K562 (cell line): ENCODE data around the gene OR14J1.
"Not testable (repeated sequence)": the region's sequence is repeated elsewhere in the genome, so short reads cannot be mapped to it uniquely, and the experiment has no call there.

ENCODE experiments used
- BRCA1 ChIP-seq, 2 experiments: fragments of 450-650 bp in 1 of 2; sonication (generic) in 1 of 2; formaldehyde crosslinking in 1 of 2; IDR thresholded peaks; 2 replicates each; pipeline versions ENCODE4 v1.5.0 to v1.6.1; 2017 to 2020; ENCODE audit warnings: mild to moderate bottlenecking in 1 of 2, missing genetic modification reagents in 1 of 2
- CEBPB ChIP-seq: fragments of 450-650 bp; IDR thresholded peaks from 2 replicates; pipeline ENCODE4 v1.6.1; 2016; ENCODE audit warnings: missing genetic modification characterization, missing compliant biosample characterization
- EP300 ChIP-seq: IDR thresholded peaks from 2 replicates; pipeline ENCODE4 v1.6.1; 2012; ENCODE audit warnings: low read length, improper control_type of control experiment
- KDM1A ChIP-seq, 2 experiments: fragments of 450-650 bp; IDR thresholded peaks; 2 replicates each; pipeline ENCODE4 v1.6.1; 2016; ENCODE audit warnings: mild to moderate bottlenecking in 2 of 2
- MAZ ChIP-seq, 2 experiments: fragments of 450-650 bp in 1 of 2; sonication (generic) in 1 of 2; formaldehyde crosslinking; IDR thresholded peaks in 1 of 2; conservative IDR thresholded peaks in 1 of 2; 2 replicates each; pipeline versions ENCODE4 v1.4.0 to v1.5.0; 2020; ENCODE audit warnings: mild to moderate bottlenecking in 1 of 2, missing genetic modification reagents in 1 of 2
- SRSF9 ChIP-seq: fragments of 200-400 bp; formaldehyde crosslinking; IDR thresholded peaks from 2 replicates; pipeline ENCODE4 v1.6.1; 2017; ENCODE audit warnings: low read depth, low read length, borderline replicate concordance
- TFAM ChIP-seq: fragments of 250-450 bp; sonication (Bioruptor Pico); conservative IDR thresholded peaks from 2 replicates; pipeline ENCODE4 v1.5.0; 2021; ENCODE audit warnings: mild to moderate bottlenecking, moderate library complexity
- ZNF274 ChIP-seq: IDR thresholded peaks from 2 replicates; pipeline ENCODE4 v1.6.1; 2011; ENCODE audit warnings: low read depth, mild to moderate bottlenecking, low read length, moderate library complexity, borderline replicate concordance
- ZNF324 ChIP-seq: fragments of 250-450 bp; sonication (Bioruptor Pico); IDR thresholded peaks from 2 replicates; pipeline ENCODE4 v1.4.0; 2020; ENCODE audit warnings: mild to moderate bottlenecking
- ZNF830 ChIP-seq: fragments of 250-450 bp; sonication (Bioruptor Pico); IDR thresholded peaks from 2 replicates; pipeline ENCODE4 v1.5.0; 2021; ENCODE audit warnings: mild to moderate bottlenecking
- TF ChIP-seq, protein P1 (sequence below), 3 experiments: IDR thresholded peaks in 2 of 3; conservative IDR thresholded peaks in 1 of 3; 2 replicates each; pipeline ENCODE4 v1.5.1; 2011 to 2012; ENCODE audit warnings: low read length in 3 of 3, mild to moderate bottlenecking in 3 of 3, control low read depth in 2 of 3, improper control_type of control experiment in 1 of 3, inconsistent platforms in 1 of 3, low read depth in 1 of 3, mixed read lengths in 1 of 3, moderate library complexity in 1 of 3; ENCODE audit not compliant: insufficient read depth in 2 of 3
- TF ChIP-seq, protein P2 (sequence below): fragments of 450-650 bp; IDR thresholded peaks from 2 replicates; pipeline ENCODE4 v1.6.1; 2017; ENCODE audit warnings: mild to moderate bottlenecking, moderate library complexity

DNA sequence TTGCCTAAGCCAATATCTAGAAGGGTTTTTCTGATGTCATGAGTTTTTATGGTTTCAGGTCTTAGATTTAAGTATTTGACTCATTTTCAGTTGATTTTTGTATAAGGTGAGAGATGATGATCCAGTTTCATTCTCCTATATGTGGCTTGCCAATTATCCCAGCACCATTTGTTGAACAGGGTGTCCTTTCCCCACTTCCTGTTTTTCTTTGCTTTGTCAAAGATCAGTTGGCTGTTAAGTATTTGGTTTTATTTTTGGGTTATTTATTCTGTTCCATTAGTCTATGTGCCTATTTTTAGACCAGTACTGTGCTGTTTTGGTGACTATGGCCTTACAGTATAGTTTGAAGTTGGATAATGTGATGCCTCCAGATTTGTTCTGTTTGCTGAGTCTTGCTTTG is 21.8 kb downstream of the OR14J1 start:
- TF ChIP-seq ZNF274; CEBPB (tag); TFAM; MAZ (CRISPR knock-in tag; conservative IDR thresholded peaks at IDR 0.05 in 1 of 2, IDR thresholded peaks at IDR 0.05 in 1 of 2); SRSF9; BRCA1 (IDR thresholded peaks at IDR 0.05); BRCA1 (CRISPR knock-in tag; IDR thresholded peaks at IDR 0.05); ZNF324 (CRISPR knock-in tag); EP300; ZNF830 (CRISPR knock-in tag); KDM1A (IDR thresholded peaks at IDR 0.05): not testable (repeated sequence)
- TF ChIP-seq, protein P1, sequence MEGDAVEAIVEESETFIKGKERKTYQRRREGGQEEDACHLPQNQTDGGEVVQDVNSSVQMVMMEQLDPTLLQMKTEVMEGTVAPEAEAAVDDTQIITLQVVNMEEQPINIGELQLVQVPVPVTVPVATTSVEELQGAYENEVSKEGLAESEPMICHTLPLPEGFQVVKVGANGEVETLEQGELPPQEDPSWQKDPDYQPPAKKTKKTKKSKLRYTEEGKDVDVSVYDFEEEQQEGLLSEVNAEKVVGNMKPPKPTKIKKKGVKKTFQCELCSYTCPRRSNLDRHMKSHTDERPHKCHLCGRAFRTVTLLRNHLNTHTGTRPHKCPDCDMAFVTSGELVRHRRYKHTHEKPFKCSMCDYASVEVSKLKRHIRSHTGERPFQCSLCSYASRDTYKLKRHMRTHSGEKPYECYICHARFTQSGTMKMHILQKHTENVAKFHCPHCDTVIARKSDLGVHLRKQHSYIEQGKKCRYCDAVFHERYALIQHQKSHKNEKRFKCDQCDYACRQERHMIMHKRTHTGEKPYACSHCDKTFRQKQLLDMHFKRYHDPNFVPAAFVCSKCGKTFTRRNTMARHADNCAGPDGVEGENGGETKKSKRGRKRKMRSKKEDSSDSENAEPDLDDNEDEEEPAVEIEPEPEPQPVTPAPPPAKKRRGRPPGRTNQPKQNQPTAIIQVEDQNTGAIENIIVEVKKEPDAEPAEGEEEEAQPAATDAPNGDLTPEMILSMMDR (IDR thresholded peaks at IDR 0.05 in 2 of 3, conservative IDR thresholded peaks at IDR 0.05 in 1 of 3; ENCODE audit: insufficient read depth in 2 of 3, low read depth in 1 of 3, low read length in 3 of 3), result not testable (repeated sequence)
- TF ChIP-seq, protein P2, sequence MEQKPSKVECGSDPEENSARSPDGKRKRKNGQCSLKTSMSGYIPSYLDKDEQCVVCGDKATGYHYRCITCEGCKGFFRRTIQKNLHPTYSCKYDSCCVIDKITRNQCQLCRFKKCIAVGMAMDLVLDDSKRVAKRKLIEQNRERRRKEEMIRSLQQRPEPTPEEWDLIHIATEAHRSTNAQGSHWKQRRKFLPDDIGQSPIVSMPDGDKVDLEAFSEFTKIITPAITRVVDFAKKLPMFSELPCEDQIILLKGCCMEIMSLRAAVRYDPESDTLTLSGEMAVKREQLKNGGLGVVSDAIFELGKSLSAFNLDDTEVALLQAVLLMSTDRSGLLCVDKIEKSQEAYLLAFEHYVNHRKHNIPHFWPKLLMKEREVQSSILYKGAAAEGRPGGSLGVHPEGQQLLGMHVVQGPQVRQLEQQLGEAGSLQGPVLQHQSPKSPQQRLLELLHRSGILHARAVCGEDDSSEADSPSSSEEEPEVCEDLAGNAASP, result not testable (repeated sequence)
